NT2/D1 (cell line): ENCODE data around the gene CENPVL2.
"Not testable (repeated sequence)": the region's sequence is repeated elsewhere in the genome, so short reads cannot be mapped to it uniquely, and the experiment has no call there.

ENCODE experiments used
- SUZ12 ChIP-seq: IDR thresholded peaks from 2 replicates; pipeline ENCODE4 v1.6.1; 2011; ENCODE audit not compliant: insufficient read length, insufficient read depth; ENCODE audit errors: extremely low read depth
- YY1 ChIP-seq: IDR thresholded peaks from 2 replicates; pipeline ENCODE4 v1.6.1; 2011; ENCODE audit not compliant: insufficient read length, insufficient read depth
- ZNF274 ChIP-seq: IDR thresholded peaks from 2 replicates; pipeline ENCODE4 v1.6.1; 2011; ENCODE audit warnings: mild to moderate bottlenecking, low read depth, low read length

DNA sequence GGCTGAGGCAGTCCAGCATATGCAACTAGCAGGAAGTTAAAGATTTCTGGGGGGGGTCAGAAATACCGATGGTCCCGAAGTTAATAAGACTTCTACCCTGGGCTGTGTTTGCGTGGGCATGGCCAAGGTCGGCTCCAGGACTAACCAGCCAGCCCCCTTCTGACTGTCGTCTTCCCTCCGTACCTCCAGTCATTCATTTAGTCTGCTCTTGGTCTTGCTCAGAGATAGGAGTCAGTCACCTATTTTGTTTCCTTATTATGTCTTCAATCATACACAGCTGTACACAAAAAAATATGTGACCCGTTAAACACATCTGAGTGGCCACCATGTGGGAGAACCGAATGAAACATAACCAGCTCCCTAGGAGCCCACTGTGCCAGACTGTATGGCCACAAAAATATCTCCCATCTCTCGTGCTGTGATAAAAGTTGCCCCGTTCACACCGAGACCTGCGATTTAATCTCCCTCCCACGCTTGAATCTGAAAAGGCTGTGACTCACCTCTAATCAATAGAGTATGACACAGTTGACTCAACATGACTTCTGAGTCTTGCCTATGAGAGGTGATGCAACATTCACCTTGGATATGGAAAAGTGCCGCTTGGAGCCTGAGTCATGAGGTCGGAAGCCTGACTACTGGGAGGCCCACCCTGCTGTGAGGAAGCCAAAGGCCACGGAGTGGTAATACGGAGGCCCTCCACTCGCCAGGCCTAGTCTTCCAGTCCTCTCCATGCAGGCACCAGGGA is 2.8 kb downstream of the CENPVL2 start:
- not testable (repeated sequence) for TF ChIP-seq ZNF274, SUZ12, YY1
